Body of pancreas (tissue), 4 donors: ENCODE results near the gene TUBB1.

Experiments used
- POLR2A ChIP-seq, 3 donors: fragments of 450-650 bp; IDR thresholded peaks; one replicate each; pipeline ENCODE4 v1.6.1; 2016; ENCODE audit warnings: antibody characterized with exemption in 3 of 3, mild to moderate bottlenecking in 2 of 3
- TF ChIP-seq, protein P1 (sequence below), 7 experiments: fragments of 450-650 bp in 4 of 7; fragments of 200-600 bp in 3 of 7; sonication (generic) in 3 of 7; IDR thresholded peaks; one replicate each; pipeline ENCODE4 v1.5.1; 2016 to 2019; ENCODE audit warnings: antibody characterized with exemption in 7 of 7

DNA sequence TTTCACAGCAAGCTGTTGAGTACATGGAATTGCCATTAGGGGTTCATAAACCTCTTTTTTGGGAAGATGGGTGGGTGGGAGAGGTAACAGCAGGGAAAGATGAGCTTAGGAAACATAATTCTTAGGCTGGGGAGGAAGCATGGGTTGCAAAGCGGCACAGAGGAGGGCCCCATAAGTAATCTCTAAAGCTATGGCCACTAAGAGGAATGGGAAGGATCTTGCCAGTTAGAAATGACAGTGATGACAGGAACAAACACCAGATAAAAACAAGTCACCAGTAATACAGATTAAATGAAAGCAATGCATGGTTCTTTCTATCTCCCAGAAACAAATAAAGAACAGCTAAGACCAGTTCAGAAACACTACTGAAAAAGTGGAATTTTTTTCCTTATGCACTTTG lies 54.4 kb downstream of the TUBB1 start:
- TF ChIP-seq, protein P1, sequence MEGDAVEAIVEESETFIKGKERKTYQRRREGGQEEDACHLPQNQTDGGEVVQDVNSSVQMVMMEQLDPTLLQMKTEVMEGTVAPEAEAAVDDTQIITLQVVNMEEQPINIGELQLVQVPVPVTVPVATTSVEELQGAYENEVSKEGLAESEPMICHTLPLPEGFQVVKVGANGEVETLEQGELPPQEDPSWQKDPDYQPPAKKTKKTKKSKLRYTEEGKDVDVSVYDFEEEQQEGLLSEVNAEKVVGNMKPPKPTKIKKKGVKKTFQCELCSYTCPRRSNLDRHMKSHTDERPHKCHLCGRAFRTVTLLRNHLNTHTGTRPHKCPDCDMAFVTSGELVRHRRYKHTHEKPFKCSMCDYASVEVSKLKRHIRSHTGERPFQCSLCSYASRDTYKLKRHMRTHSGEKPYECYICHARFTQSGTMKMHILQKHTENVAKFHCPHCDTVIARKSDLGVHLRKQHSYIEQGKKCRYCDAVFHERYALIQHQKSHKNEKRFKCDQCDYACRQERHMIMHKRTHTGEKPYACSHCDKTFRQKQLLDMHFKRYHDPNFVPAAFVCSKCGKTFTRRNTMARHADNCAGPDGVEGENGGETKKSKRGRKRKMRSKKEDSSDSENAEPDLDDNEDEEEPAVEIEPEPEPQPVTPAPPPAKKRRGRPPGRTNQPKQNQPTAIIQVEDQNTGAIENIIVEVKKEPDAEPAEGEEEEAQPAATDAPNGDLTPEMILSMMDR (IDR thresholded peaks at IDR 0.05), result no peak
- no peak for TF ChIP-seq POLR2A (IDR thresholded peaks at IDR 0.05)
